ENCODE results near the gene HDAC7.

Gene HDAC7

DNA sequence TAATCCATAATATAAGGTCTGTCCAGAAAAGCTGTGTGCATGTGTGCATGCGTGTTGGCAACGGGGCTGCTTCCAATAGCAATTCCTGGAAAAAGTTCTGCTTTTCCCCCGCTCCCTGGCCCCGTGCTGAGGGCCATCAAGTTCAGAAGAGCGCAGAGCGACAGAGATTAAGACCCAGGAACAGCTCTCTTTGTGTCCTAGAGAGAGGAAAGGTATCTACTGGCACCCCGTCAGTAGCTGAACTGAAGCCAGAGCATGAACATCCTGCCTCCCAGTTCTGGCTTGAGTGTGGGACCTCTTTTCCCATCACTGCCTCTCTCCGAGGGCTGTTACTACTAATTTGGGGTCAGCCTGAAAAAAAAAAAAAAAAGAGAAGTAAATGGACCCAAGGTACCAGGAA lies 15.5 kb downstream of the HDAC7 start:
- no peak overlapping the region for H3K27ac ChIP-seq (ENCODE audit: low read depth, low read length)

DNA sequence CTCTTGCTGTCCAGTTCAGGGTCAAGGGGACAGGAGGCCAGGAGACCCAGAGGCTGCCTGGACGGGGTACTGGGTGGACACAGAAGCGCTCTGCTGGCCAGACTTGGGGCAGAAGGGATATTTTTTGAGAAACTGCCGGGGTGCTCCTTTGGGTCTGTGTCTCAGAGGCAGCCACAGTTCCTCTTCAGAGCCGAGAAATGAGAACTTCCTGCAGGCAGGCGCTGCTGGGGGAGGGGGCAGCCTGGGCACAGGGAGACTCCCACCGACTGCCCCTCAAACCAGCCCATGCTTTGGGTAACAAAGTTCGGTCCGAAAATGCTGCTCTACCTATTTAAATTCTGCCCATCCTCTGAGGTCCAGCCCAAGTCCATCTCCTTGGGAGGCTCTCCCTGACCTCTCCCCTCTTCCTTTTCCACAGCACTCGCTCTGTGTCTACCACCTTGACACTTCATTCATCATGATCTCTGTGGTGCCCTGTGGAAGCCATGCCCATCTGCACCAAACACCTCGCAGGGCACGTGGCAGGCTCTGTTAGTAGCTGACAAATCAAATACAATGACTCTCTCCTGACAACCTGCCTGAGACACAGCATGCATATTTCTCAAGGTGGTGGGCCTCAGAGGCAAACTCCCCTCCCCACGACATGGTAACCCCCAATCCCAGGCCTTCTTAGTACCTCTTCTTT lies 16.4 kb downstream of the HDAC7 start:
- Histone ChIP-seq H3K9ac (ENCODE audit: low read depth in 1 of 2, low read length in 2 of 2) (no peak overlapping the region), H3K27me3 (ENCODE audit: control insufficient read depth in 1 of 2, insufficient read depth in 2 of 2, low read length in 2 of 2) (no peaks in the 10 kb centered on the region), H3K36me3 (ENCODE audit: control insufficient read depth in 1 of 2, insufficient read depth in 2 of 2, low read length in 2 of 2) (no peaks in the 10 kb centered on the region), H3K4me3 (ENCODE audit: low read depth in 1 of 2, low read length in 2 of 2) (no peak overlapping the region), H3K27ac (ENCODE audit: low read depth, low read length) (no peak overlapping the region), H3K4me1 (ENCODE audit: control insufficient read depth in 1 of 2, insufficient read depth in 2 of 2, low read length in 2 of 2) (peaks cover 49 to 74% of the 10 kb centered on the region in 2 donors), H3K9me3 (ENCODE audit: control insufficient read depth in 1 of 2, low read length in 2 of 2) (no peaks in the 10 kb centered on the region)

More for the DNA sequence above, 15.5 kb downstream of the HDAC7 start:
- Histone ChIP-seq H3K9ac (ENCODE audit: low read depth in 1 of 2, low read length in 2 of 2) (no peak overlapping the region), H3K4me3 (ENCODE audit: low read depth in 1 of 2, low read length in 2 of 2) (no peak overlapping the region), H3K9me3 (ENCODE audit: control insufficient read depth in 1 of 2, low read length in 2 of 2) (no peaks in the 10 kb centered on the region), H3K4me1 (ENCODE audit: control insufficient read depth in 1 of 2, insufficient read depth in 2 of 2, low read length in 2 of 2) (peaks cover 58 to 81% of the 10 kb centered on the region in 2 donors), H3K27me3 (ENCODE audit: control insufficient read depth in 1 of 2, insufficient read depth in 2 of 2, low read length in 2 of 2) (no peaks in the 10 kb centered on the region), H3K36me3 (ENCODE audit: control insufficient read depth in 1 of 2, insufficient read depth in 2 of 2, low read length in 2 of 2) (no peaks in the 10 kb centered on the region)

DNA sequence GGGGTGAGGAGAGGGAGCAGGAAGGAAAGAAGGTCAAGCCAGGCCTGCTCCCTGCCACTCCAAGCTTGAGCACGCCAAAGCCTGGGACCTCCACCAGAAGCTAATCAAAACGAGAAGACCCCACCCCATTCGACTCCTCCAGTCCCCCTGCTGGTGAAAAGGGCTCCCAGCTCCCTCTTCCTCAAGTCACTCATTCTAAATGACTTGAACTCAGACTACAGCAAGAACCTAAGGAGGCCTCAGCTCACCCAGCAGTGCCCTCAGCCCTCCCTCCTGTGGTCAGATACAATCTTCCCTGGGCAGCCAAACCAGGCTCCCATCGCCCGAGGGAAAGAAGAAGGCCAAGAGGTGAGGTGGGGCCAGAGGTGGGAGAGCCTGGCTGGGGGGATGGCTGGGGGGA lies 17.4 kb downstream of the HDAC7 start:
- no peaks in the 10 kb centered on the region for H3K27me3 ChIP-seq (ENCODE audit: control insufficient read depth in 1 of 2, insufficient read depth in 2 of 2, low read length in 2 of 2)
- peaks cover 41 to 63% of the 10 kb centered on the region in 2 donors for H3K4me1 ChIP-seq (ENCODE audit: control insufficient read depth in 1 of 2, insufficient read depth in 2 of 2, low read length in 2 of 2)
- H3K9me3 ChIP-seq (ENCODE audit: control insufficient read depth in 1 of 2, low read length in 2 of 2): no peaks in the 10 kb centered on the region
- H3K4me3 ChIP-seq (ENCODE audit: low read depth in 1 of 2, low read length in 2 of 2): no peak overlapping the region
- peak overlapping the region; percentile 5 for H3K27ac ChIP-seq (ENCODE audit: low read depth, low read length)
- H3K36me3 ChIP-seq (ENCODE audit: control insufficient read depth in 1 of 2, insufficient read depth in 2 of 2, low read length in 2 of 2): peaks cover 0 to 8% of the 10 kb centered on the region in 2 donors
- H3K9ac ChIP-seq (ENCODE audit: low read depth in 1 of 2, low read length in 2 of 2): peak overlapping the region; percentile 7 to 18

DNA sequence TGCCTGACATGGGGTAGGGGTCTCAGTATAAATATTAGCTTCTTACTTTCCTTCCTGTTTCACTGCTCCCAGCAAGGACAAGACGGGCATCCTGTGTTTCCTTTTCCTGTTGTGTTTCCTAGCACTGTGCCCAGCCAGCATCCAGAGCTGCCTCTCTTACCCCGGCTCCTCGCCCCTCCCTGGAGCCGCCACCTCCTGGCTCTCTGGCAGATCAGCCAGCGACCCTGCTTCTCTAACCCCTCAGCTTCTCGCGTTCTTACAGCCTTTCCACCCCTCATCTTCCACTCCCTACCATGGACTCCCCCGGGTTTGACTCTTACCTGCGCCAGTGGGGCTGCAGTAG lies 17.8 kb downstream of the HDAC7 start:
- H3K9ac ChIP-seq (ENCODE audit: low read depth in 1 of 2, low read length in 2 of 2): peak overlapping the region in 1 of 2 donors; percentile 7
- H3K27me3 ChIP-seq (ENCODE audit: control insufficient read depth in 1 of 2, insufficient read depth in 2 of 2, low read length in 2 of 2): no peaks in the 10 kb centered on the region
- peaks cover 38 to 59% of the 10 kb centered on the region in 2 donors for H3K4me1 ChIP-seq (ENCODE audit: control insufficient read depth in 1 of 2, insufficient read depth in 2 of 2, low read length in 2 of 2)
- no peak overlapping the region for H3K4me3 ChIP-seq (ENCODE audit: low read depth in 1 of 2, low read length in 2 of 2)
- peaks cover 0 to 11% of the 10 kb centered on the region in 2 donors for H3K36me3 ChIP-seq (ENCODE audit: control insufficient read depth in 1 of 2, insufficient read depth in 2 of 2, low read length in 2 of 2)
- no peaks in the 10 kb centered on the region for H3K9me3 ChIP-seq (ENCODE audit: control insufficient read depth in 1 of 2, low read length in 2 of 2)
- H3K27ac ChIP-seq (ENCODE audit: low read depth, low read length): no peak overlapping the region

DNA sequence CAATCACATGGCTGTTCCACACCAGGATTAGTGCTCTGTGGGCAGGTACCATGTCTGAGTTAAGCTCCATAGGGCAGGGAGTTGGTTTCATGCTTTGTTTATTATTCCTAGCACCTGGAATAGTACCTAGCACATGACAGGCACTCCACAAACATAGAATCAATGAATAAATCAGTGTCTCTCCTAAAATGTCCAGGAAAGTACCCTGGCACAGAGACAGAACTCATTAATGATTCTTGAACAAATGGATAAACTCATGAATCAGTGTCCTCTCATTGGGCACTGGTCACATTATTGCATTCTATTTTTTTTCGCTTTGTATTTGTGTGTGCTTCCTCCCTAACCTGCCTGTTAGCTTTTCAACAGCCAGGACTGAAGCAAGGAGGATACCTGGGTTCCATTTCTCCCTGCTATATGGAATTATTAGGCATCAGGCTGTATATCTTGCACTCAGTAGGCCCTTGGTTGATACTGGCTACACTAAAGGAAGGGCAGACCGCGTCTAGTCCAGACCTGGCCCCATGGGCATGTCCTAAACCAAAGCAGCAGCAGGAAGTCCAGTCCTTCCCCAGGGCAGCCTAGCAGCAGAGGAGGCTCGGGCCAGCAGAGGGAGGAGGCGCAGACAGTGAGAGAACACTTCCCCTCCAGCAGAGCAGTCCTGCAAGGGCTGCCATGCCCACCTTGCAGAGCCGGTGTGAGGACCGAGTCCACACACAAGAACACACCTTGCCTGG lies 18.4 kb downstream of the HDAC7 start:
- H3K4me1 ChIP-seq (ENCODE audit: control insufficient read depth in 1 of 2, insufficient read depth in 2 of 2, low read length in 2 of 2): peaks cover 38 to 54% of the 10 kb centered on the region in 2 donors

DNA sequence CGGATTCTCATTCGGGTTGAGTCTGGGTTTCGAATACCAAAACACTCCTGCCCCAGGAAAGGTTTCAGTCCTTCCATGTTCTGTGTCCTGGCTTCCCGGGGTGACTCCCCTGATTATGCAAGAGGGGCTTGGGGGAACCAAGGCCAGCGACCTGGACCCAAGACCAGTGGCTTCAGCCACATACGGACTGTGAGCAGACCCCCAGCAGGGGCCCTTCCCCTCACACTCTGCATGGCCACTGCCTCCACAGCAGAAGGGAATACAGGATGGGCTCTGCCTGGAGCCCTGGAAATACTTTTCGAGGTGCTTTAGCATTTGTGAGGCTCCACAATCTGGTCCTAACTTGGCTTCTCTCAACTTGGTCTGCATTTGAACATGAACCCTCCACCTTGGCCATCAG lies 19.1 kb downstream of the HDAC7 start:
- no peaks in the 10 kb centered on the region for H3K9me3 ChIP-seq (ENCODE audit: control insufficient read depth in 1 of 2, low read length in 2 of 2)
- no peak overlapping the region for H3K4me3 ChIP-seq (ENCODE audit: low read depth in 1 of 2, low read length in 2 of 2)
- H3K9ac ChIP-seq (ENCODE audit: low read depth in 1 of 2, low read length in 2 of 2): no peak overlapping the region
- peaks cover 0 to 20% of the 10 kb centered on the region in 2 donors for H3K36me3 ChIP-seq (ENCODE audit: control insufficient read depth in 1 of 2, insufficient read depth in 2 of 2, low read length in 2 of 2)
- H3K4me1 ChIP-seq (ENCODE audit: control insufficient read depth in 1 of 2, insufficient read depth in 2 of 2, low read length in 2 of 2): peaks cover 30 to 46% of the 10 kb centered on the region in 2 donors
- H3K27ac ChIP-seq (ENCODE audit: low read depth, low read length): no peak overlapping the region
- H3K27me3 ChIP-seq (ENCODE audit: control insufficient read depth in 1 of 2, insufficient read depth in 2 of 2, low read length in 2 of 2): no peaks in the 10 kb centered on the region

More for the DNA sequence above, 18.4 kb downstream of the HDAC7 start:
- Histone ChIP-seq H3K9ac (ENCODE audit: low read depth in 1 of 2, low read length in 2 of 2) (peak overlapping the region in 1 of 2 donors; percentile 18), H3K4me3 (ENCODE audit: low read depth in 1 of 2, low read length in 2 of 2) (no peak overlapping the region), H3K36me3 (ENCODE audit: control insufficient read depth in 1 of 2, insufficient read depth in 2 of 2, low read length in 2 of 2) (peaks cover 0 to 15% of the 10 kb centered on the region in 2 donors), H3K27ac (ENCODE audit: low read depth, low read length) (no peak overlapping the region), H3K27me3 (ENCODE audit: control insufficient read depth in 1 of 2, insufficient read depth in 2 of 2, low read length in 2 of 2) (no peaks in the 10 kb centered on the region), H3K9me3 (ENCODE audit: control insufficient read depth in 1 of 2, low read length in 2 of 2) (no peaks in the 10 kb centered on the region)

DNA sequence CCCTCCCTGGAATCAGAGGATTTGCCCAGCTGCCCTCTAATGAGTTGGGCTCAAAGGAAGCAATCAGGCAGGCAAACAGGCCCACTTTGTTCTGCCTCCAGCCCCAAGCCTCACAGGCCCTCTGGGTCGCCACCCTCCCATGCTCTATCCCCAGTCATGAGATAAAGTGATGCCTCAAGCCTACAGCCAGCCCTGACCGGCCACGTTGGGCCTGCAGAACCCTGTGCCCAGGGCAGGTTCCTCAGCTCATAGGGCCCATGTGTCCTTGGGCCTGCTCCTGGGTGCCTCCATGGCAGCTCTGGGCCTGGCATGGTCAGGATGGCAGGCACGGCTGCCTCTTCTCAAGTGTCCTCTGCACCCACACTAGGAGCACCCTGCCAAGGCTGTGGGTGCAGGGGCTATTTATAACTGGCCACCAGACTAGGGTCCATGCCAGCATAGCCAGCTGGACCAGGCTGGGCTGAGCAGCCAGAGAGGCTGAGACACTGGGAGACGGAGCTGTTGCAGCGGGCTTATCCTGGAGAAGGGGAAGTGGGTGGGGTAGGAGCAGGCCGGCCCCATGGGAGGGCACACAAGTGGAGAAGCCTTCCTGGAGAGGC lies 20.2 kb downstream of the HDAC7 start:
- Histone ChIP-seq H3K9ac (ENCODE audit: low read depth in 1 of 2, low read length in 2 of 2) (no peak overlapping the region), H3K4me1 (ENCODE audit: control insufficient read depth in 1 of 2, insufficient read depth in 2 of 2, low read length in 2 of 2) (peaks cover 27 to 42% of the 10 kb centered on the region in 2 donors), H3K4me3 (ENCODE audit: low read depth in 1 of 2, low read length in 2 of 2) (no peak overlapping the region), H3K36me3 (ENCODE audit: control insufficient read depth in 1 of 2, insufficient read depth in 2 of 2, low read length in 2 of 2) (peaks cover 2 to 26% of the 10 kb centered on the region in 2 donors), H3K27me3 (ENCODE audit: control insufficient read depth in 1 of 2, insufficient read depth in 2 of 2, low read length in 2 of 2) (no peaks in the 10 kb centered on the region), H3K27ac (ENCODE audit: low read depth, low read length) (peak overlapping the region; percentile 32), H3K9me3 (ENCODE audit: control insufficient read depth in 1 of 2, low read length in 2 of 2) (no peaks in the 10 kb centered on the region)

DNA sequence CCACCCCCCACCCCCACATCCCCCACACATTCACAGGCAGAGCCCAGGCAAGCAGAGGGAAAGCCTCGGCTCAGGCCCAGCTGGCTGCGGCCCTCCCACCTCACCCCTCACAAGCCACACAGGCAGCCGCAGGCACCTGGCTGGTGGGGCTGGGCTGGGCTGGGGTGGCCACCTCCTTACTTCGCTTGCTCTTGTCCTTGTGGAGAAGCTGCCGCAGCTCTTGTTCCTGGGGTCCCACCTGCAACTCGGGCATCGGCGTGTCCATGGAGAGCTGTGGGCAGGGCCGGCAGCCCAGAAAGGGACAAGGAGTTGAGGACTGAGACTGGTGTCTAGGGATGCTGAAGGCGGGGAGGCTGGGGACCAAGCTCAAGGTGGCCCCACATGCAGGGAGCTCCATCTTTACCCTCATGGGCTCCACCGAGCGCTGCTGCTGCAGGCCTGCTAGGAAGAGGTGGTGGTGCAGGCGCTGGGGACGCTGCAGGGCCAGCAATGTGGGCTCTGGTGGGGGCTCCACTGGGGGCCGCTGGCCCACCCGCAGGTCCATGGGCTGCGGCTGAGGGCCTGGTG lies 21.2 kb downstream of the HDAC7 start:
- Histone ChIP-seq H3K4me3 (ENCODE audit: low read depth in 1 of 2, low read length in 2 of 2) (no peak overlapping the region), H3K9ac (ENCODE audit: low read depth in 1 of 2, low read length in 2 of 2) (no peak overlapping the region), H3K27me3 (ENCODE audit: control insufficient read depth in 1 of 2, insufficient read depth in 2 of 2, low read length in 2 of 2) (no peaks in the 10 kb centered on the region), H3K36me3 (ENCODE audit: control insufficient read depth in 1 of 2, insufficient read depth in 2 of 2, low read length in 2 of 2) (peaks cover 6 to 34% of the 10 kb centered on the region in 2 donors), H3K9me3 (ENCODE audit: control insufficient read depth in 1 of 2, low read length in 2 of 2) (no peaks in the 10 kb centered on the region), H3K27ac (ENCODE audit: low read depth, low read length) (no peak overlapping the region), H3K4me1 (ENCODE audit: control insufficient read depth in 1 of 2, insufficient read depth in 2 of 2, low read length in 2 of 2) (peaks cover 21 to 33% of the 10 kb centered on the region in 2 donors)

DNA sequence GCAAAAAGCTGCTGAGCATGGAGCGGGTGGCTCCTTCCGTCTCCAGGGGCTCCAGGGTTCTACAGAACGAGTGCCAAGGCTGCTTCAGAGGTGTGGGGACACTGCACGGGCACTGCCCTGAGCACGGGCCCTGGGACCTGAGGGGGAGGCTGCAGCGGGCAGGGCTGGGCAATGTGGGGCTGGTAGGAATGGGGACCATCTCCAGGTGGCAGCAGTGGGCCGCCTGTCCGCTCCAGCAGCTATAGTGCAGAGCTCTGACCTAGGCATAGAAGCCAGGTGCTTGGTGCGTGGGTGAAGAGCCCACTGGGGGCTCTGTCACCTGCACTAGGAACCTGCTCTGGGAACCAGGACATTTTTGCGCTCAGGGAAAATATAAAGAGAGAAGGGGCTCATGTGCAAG lies 22.3 kb downstream of the HDAC7 start:
- H3K27me3 ChIP-seq (ENCODE audit: control insufficient read depth in 1 of 2, insufficient read depth in 2 of 2, low read length in 2 of 2): no peaks in the 10 kb centered on the region
- no peak overlapping the region for H3K4me3 ChIP-seq (ENCODE audit: low read depth in 1 of 2, low read length in 2 of 2)
- peaks cover 12 to 23% of the 10 kb centered on the region in 2 donors for H3K4me1 ChIP-seq (ENCODE audit: control insufficient read depth in 1 of 2, insufficient read depth in 2 of 2, low read length in 2 of 2)
- H3K36me3 ChIP-seq (ENCODE audit: control insufficient read depth in 1 of 2, insufficient read depth in 2 of 2, low read length in 2 of 2): peaks cover 6 to 43% of the 10 kb centered on the region in 2 donors
- no peak overlapping the region for H3K27ac ChIP-seq (ENCODE audit: low read depth, low read length)
- H3K9ac ChIP-seq (ENCODE audit: low read depth in 1 of 2, low read length in 2 of 2): no peak overlapping the region
- H3K9me3 ChIP-seq (ENCODE audit: control insufficient read depth in 1 of 2, low read length in 2 of 2): no peaks in the 10 kb centered on the region

All from duodenal mucosa (tissue), 2 donors.